ENCODE results near the gene GOLGA8K. TPM values are rescaled to one million over a fixed set of nuclear protein-coding genes. Genes with fewer than 3 reads are reported as not detected.
"Not testable (repeated sequence)": the region's sequence is repeated elsewhere in the genome, so short reads cannot be mapped to it uniquely, and the experiment has no call there.

Gene GOLGA8K
- total and polyA plus RNA-seq, 2 of the 8 experiments (the other 6 are each of a cell fraction or from before 2014, with no cell fraction given), result 0.47 to 1.3 TPM

DNA sequence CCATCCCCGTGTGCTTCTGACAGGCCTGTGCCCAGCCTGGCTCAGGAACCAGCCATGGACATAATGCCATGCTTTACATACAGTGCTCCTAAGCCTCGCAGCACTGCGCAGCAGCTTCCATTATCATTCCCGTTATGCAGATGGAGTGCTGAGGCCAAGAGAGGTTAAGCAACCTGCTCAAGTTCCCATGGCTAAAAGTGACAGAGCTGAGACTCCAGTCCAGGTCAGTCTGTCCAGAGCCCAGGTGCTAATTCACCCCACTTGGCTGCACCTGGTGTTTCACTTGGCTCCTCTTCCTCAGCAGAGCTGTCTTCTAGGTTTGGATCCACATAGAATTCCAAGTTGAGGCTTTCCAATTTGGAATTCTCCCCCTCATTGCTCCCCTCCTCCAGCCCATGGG, 41.4 kb downstream of the GOLGA8K start:
- H3K4me2 ChIP-seq (ENCODE audit: insufficient read depth in 1 of 2, low read depth in 2 of 2, low read length in 2 of 2); H4K5ac ChIP-seq (ENCODE audit: insufficient read length, low read depth, low read length); H3K79me2 ChIP-seq (ENCODE audit: control insufficient read depth in 1 of 2, insufficient read depth in 2 of 2, low read length in 2 of 2); H2BK15ac ChIP-seq (ENCODE audit: low read length); H2BK5ac ChIP-seq (ENCODE audit: low read depth, low read length); H3K79me1 ChIP-seq (ENCODE audit: low read depth, low read length); H4K91ac ChIP-seq (replicated peaks; ENCODE audit: insufficient read length, low read length); CTCF ChIA-PET (ENCODE audit: partially characterized antibody); H4K20me1 ChIP-seq (replicated peaks in 1 of 2; ENCODE audit: control insufficient read depth in 1 of 2, insufficient read depth in 2 of 2, low read length in 2 of 2); H3K27ac ChIP-seq (ENCODE audit: low read depth, low read length); H2BK12ac ChIP-seq (ENCODE audit: low read depth, low read length); H3K23me2 ChIP-seq (ENCODE audit: low read depth, low read length); H3K4me3 ChIP-seq (ENCODE audit: extremely low read depth in 1 of 4, insufficient read depth in 2 of 4, low read depth in 3 of 4, low read length in 4 of 4); H3K9ac ChIP-seq (replicated peaks in 1 of 4; ENCODE audit: extremely low read depth in 1 of 4, low read depth in 3 of 4, low read length in 3 of 4); H3K56ac ChIP-seq (replicated peaks; ENCODE audit: insufficient read length, low read depth, low read length); H3K18ac ChIP-seq (ENCODE audit: extremely low read depth, low read length); DNase-seq (ENCODE audit: low read depth in 1 of 2, low spot score in 2 of 2); H4K8ac ChIP-seq (ENCODE audit: extremely low read depth, insufficient read depth, low read length); H3K23ac ChIP-seq (ENCODE audit: insufficient read length); H3K36me3 ChIP-seq (ENCODE audit: control insufficient read depth in 2 of 4, insufficient read depth in 4 of 4, low read length in 3 of 4); H3K4ac ChIP-seq (replicated peaks; ENCODE audit: insufficient read length, low read depth, low read length); POLR2A ChIA-PET (ENCODE audit: partially characterized antibody); H2AFZ ChIP-seq (ENCODE audit: low read length); H2BK20ac ChIP-seq (ENCODE audit: low read length); H2BK120ac ChIP-seq (replicated peaks; ENCODE audit: low read depth, low read length); H3K4me1 ChIP-seq (replicated peaks in 1 of 4; ENCODE audit: control insufficient read depth in 3 of 4, insufficient read depth in 4 of 4, low read length in 3 of 4); H3K14ac ChIP-seq (ENCODE audit: insufficient read length); H3K27me3 ChIP-seq (replicated peaks in 1 of 4; ENCODE audit: control insufficient read depth in 3 of 4, extremely low read depth in 1 of 4, insufficient read depth in 3 of 4, low read length in 3 of 4); H3K9me3 ChIP-seq (ENCODE audit: insufficient read depth in 2 of 2, low read depth in 1 of 2, low read length in 1 of 2); H2AK5ac ChIP-seq (ENCODE audit: low read depth, low read length): not testable (repeated sequence)
- 100% methylated on average over 2 of the region's 4 CpGs; no CpG with 5 or more reads in 1 of the 2 experiments for WGBS, 2 experiments (ENCODE audit: extremely low coverage in 1 of 2, insufficient coverage in 1 of 2, insufficient read length in 1 of 2, insufficient replicate concordance in 2 of 2, low coverage in 1 of 2, low lambda C conversion rate in 2 of 2, missing lambda C conversion rate in 1 of 2)
- FAIRE-seq, result peak; percentile 85

- H4K8ac ChIP-seq (ENCODE audit: extremely low read depth, insufficient read depth, low read length); H3K4me3 ChIP-seq (ENCODE audit: extremely low read depth in 1 of 4, insufficient read depth in 2 of 4, low read depth in 3 of 4, low read length in 4 of 4); POLR2A ChIA-PET (ENCODE audit: partially characterized antibody); DNase-seq (ENCODE audit: low read depth in 1 of 2, low spot score in 2 of 2); FAIRE-seq; H3K4me2 ChIP-seq (ENCODE audit: insufficient read depth in 1 of 2, low read depth in 2 of 2, low read length in 2 of 2); H3K9me3 ChIP-seq (ENCODE audit: insufficient read depth in 2 of 2, low read depth in 1 of 2, low read length in 1 of 2); H3K18ac ChIP-seq (ENCODE audit: extremely low read depth, low read length); H3K23ac ChIP-seq (ENCODE audit: insufficient read length); CTCF ChIA-PET (ENCODE audit: partially characterized antibody); H2BK5ac ChIP-seq (ENCODE audit: low read depth, low read length); H3K4ac ChIP-seq (replicated peaks; ENCODE audit: insufficient read length, low read depth, low read length); H2AFZ ChIP-seq (ENCODE audit: low read length); H2AK5ac ChIP-seq (ENCODE audit: low read depth, low read length); H4K91ac ChIP-seq (replicated peaks; ENCODE audit: insufficient read length, low read length); H3K27me3 ChIP-seq (replicated peaks in 1 of 4; ENCODE audit: control insufficient read depth in 3 of 4, extremely low read depth in 1 of 4, insufficient read depth in 3 of 4, low read length in 3 of 4); H3K23me2 ChIP-seq (ENCODE audit: low read depth, low read length); H2BK20ac ChIP-seq (ENCODE audit: low read length); H3K4me1 ChIP-seq (replicated peaks in 1 of 4; ENCODE audit: control insufficient read depth in 3 of 4, insufficient read depth in 4 of 4, low read length in 3 of 4); H2BK12ac ChIP-seq (ENCODE audit: low read depth, low read length); H3K36me3 ChIP-seq (ENCODE audit: control insufficient read depth in 2 of 4, insufficient read depth in 4 of 4, low read length in 3 of 4); H3K14ac ChIP-seq (ENCODE audit: insufficient read length); H4K20me1 ChIP-seq (replicated peaks in 1 of 2; ENCODE audit: control insufficient read depth in 1 of 2, insufficient read depth in 2 of 2, low read length in 2 of 2); H3K27ac ChIP-seq (ENCODE audit: low read depth, low read length); H3K56ac ChIP-seq (replicated peaks; ENCODE audit: insufficient read length, low read depth, low read length); H3K79me1 ChIP-seq (ENCODE audit: low read depth, low read length); H3K79me2 ChIP-seq (ENCODE audit: control insufficient read depth in 1 of 2, insufficient read depth in 2 of 2, low read length in 2 of 2); H2BK120ac ChIP-seq (replicated peaks; ENCODE audit: low read depth, low read length); H3K9ac ChIP-seq (replicated peaks in 1 of 4; ENCODE audit: extremely low read depth in 1 of 4, low read depth in 3 of 4, low read length in 3 of 4); H4K5ac ChIP-seq (ENCODE audit: insufficient read length, low read depth, low read length); H2BK15ac ChIP-seq (ENCODE audit: low read length): not testable (repeated sequence)
- 100% methylated on average over 1 of the region's 1 CpG; no CpG with 5 or more reads in 1 of the 2 experiments for WGBS, 2 experiments (ENCODE audit: extremely low coverage in 1 of 2, insufficient coverage in 1 of 2, insufficient read length in 1 of 2, insufficient replicate concordance in 2 of 2, low coverage in 1 of 2, low lambda C conversion rate in 2 of 2, missing lambda C conversion rate in 1 of 2)
These were observed 44.6 kb downstream of the GOLGA8K start for GRCh38 chr15:32358462-32358861.

Data from H1 (cell line).